ENCODE measurements around the gene SLC6A1.
A peak's percentile ranks its signal among the peaks of the same experiment; 100 is the strongest.

Gene SLC6A1

DNA sequence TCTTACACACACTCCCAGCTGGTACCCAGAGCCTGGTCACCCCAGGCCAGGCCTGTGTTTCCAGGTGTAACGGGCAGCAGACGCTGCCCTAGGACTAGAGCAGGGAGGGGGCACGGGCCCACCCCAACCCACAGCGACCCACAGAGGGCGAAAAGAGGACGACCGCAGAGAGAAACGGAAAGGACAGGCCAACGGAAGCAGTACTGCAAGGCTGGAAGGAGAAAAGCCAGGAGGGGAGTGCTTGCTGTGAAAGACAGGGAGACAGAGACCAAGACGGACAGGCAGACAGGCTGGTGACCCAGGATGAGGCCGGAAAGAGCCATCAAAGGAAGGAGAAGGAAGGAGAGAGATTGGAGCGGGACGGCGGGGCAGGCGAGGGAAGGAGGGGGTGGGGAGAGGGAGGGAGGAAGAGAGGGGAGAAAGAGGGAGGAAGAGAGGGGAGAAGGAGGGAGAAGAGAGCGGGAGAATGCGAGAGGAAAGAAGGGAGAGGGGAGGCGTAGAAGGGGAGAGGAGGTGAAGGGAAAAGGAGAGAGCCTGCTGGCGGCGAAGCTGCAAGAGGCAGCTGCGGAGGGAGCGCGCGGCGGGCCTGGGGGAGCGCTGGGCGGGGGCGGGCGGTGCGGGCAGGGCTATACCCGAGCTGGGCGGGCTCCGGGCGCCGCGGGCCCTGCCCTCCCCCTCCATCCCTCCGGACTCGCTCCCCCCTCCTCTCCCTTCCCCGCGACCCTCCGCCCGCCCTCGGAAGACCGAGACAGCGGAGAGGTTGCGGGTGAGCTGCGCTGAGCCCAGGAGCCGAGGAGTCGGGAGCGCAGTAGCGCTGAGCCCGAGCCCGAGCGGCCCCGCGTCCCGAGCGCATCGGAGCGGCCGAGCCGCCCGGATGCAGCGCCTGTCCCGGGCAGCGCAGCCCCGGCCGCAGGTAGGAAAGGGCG lies at the start of gene SLC6A1:
SLC6A1 (plus strand) TSS at position 732 of the 926 bp plus-strand sequence. CDS start 24,464 bp downstream, outside the sequence.
- DNase-seq = no peak
- ATAC-seq = no peak

DNA sequence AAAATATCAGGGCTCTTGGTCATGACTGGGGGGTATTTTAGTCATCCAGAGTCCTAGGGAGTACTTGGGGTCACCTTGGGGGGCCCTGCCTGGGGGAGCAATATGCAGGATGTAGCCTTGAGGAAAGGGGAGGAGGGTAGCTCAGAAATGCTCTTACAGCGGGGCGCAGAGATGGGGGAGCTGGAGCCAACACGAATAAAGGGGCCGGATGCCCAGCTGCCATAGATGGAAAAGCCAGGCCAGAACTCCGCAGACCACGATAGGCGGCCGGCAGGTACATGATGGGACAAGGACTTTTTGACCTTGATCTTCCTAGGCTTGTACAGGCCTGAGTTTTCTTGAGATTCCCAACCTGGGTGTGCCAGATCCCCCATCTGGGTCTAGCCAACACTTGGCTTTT lies 47.7 kb upstream of the SLC6A1 start:
- DNase-seq = no peak
- no peak for ATAC-seq

GRCh38 chr3:10945683-10946287 lies 46.8 kb upstream of the SLC6A1 start:
- ATAC-seq = peak; percentile 59
- DNase-seq = peak; percentile 69

- ATAC-seq = no peak
- no peak for DNase-seq
These were observed 46.0 kb upstream of the SLC6A1 start for GRCh38 chr3:10946526-10946925.

DNA sequence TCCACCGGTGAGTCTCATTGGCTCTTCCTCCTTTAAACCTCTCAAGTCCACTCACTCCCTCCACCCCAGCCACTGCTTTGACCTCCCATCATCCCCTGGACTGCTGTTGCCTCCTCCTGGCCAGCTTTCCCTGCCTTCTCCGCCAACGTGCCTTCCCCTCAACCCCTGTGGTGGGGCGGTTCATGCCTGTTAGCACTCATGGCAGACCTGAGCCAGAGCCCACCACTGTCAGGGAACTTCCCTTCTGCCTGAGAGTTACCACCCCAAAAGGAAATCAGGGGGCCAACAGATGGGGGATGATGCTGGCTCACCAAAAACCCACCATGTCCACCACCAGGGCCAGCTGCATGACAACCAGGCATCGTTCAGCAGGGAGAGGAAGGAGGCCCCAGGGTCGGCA lies 44.2 kb upstream of the SLC6A1 start:
- no peak for ATAC-seq
- DNase-seq = no peak

DNA sequence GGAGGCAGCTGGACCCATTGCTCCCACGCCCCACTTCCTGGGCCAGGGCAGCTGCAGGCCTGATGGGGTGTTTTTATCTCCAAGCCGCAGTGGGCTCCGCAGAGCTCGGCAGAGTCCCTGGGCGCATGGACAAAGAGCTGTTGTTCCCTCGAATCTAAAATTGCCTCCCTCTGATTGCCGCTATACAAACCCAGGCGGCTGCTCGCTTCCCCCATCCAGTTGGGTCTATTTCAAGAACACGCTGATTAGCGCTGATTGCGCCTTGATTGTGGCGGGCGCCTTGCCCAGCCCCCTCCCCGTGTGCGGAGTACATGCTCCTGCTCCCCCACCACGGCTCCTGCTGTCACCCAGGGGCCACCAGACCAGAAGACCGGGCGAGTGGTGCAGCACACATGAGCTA lies 43.4 kb upstream of the SLC6A1 start:
- no peak for DNase-seq

DNA sequence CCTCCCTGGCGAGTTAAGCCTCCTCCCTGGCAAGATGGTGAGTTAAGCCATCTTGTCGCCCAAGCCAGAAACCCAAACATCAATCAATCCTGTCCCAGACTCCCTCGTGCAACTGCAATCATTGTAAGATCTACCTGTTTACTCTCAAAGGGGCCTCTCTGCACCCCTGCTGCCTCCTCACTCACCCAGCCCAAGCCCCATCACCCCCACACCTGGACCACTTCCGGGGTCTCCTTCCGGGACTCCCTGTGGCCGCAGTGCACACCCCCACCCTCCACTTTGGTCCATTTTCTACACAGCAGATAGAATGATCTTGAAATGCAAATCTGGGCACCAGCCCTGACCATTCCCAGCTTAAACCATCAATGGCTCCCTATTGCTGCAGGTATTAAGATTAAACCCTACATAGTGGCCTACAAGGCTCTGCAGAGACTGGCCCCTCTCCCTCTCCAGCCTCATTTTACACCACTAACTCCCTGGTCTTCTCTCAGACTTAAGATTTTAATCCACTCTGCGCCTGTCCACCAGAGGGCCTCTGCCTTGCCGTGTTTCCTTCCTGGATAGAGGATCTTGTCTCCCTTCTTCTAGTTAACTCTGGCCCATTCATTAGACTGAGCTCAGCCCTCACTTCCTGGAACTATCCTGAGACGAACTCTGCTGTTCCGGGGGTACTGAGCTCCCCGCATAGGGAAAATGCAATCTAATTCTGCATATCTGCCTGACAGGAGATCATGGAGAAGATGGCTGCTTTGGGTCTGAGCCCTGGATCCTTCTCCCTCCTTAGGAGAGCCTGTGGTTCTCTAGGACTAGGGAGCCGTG lies 41.9 kb upstream of the SLC6A1 start:
- ATAC-seq (no peak), DNase-seq (no peak)

More for the DNA sequence above, 43.4 kb upstream of the SLC6A1 start:
- no peak for ATAC-seq

DNA sequence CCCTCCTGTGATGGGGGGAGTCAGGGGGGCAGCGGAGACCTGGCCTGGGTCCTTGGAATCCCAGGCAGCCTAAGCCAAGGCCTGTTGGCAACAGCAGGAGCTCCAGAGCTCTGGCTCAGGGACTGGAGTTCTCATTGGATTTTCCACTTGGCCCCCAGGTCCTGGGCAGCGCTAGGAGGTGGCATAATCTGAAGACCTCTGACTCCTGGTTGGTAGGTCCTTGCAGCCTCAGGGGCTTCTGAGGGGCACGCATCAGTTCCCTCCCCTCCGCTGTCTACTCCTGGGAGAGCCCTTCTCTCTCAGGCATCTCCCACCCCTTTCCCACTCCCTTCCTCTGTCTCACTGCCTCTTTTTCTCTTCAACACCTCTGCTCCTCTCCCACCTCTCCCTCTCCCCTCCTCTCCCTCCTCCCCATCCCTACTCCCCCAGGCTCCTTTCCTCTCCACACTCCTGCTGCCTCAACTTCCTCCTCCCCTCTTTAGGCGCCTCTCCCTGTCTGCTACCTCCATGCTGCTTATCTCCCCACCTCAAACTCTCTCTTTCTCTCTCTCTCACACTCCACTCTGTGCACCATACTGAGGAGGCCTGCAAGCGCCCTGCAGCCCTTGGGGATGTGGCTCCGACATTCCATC lies 41.1 kb upstream of the SLC6A1 start:
- DNase-seq (no peak), ATAC-seq (no peak)

GRCh38 chr3:10952525-10952924 lies 40.0 kb upstream of the SLC6A1 start:
- no peak for ATAC-seq

GRCh38 chr3:10954740-10955139 lies 37.8 kb upstream of the SLC6A1 start:
- DNase-seq (no peak), ATAC-seq (no peak)

More at GRCh38 chr3:10952525-10952924, 40.0 kb upstream of the SLC6A1 start:
- no peak for DNase-seq

GRCh38 chr3:10955711-10956453 lies 36.7 kb upstream of the SLC6A1 start:
- ATAC-seq = no peak
- no peak for DNase-seq

- ATAC-seq (no peak), DNase-seq (no peak)
These were observed 36.0 kb upstream of the SLC6A1 start for GRCh38 chr3:10956531-10956930.

DNA sequence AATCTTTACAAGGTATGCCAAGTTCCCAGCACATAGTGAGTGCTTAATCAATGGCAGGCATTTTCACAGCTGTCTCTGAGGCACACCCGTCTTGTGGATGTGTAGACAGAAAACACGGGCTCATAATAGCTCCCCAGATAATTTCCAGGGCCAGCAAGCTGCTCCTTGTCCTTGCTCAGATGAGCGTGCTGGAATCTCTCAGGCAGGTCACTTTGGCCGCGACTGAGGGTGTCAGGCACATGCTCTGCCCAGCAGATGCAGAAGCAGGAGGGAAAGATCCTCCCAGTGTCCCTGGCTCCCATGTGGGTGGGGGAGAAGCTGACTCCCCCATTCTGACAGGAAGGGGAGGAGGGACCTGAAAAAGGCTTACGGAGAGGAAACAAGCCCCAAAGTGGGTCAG lies 35.6 kb upstream of the SLC6A1 start:
- DNase-seq (no peak), ATAC-seq (no peak)

GRCh38 chr3:10957976-10958749 lies 34.4 kb upstream of the SLC6A1 start:
- ATAC-seq = no peak
- DNase-seq = no peak

DNA sequence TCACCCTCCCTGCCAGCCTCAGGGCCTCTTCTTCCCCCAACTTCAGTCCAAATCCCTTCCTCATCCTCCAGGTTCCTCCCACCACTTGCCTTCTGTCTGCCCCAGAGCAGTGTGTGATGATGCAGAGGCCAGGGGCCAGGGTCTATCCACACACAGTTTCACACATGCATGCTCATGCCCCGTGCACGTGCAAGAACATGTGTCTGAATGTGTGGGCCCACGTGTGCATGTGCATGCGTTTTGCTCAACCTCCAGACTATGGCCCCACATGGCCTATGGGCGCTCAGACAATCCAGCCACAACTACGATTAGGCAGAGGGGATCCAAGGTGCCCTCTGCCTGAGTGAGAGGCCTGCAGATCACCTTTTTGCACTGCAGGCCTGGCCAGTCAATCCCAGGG lies 32.3 kb upstream of the SLC6A1 start:
- DNase-seq (no peak), ATAC-seq (no peak)

DNA sequence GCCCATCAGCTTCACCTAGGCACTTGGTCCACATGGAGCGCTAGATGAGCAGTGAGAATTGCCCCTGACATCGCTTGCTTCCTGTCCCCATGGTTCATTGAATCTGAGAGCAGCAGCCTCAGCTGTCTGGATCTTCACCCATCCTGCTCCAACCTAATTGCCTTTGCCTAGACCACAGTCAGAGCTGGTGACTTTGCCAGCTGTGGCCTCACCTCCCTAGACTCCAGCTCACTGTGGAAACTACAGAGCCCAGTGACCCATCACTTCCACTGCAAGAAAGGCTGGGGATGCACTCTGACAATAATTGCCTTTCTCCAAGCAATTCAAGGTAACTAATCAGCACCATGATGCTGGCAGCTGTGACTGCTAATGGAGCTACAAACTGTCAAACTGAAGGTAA lies 30.6 kb upstream of the SLC6A1 start:
- DNase-seq = no peak
- no peak for ATAC-seq

- DNase-seq (no peak), ATAC-seq (no peak)
These were observed 30.0 kb upstream of the SLC6A1 start for GRCh38 chr3:10962481-10963036.

DNA sequence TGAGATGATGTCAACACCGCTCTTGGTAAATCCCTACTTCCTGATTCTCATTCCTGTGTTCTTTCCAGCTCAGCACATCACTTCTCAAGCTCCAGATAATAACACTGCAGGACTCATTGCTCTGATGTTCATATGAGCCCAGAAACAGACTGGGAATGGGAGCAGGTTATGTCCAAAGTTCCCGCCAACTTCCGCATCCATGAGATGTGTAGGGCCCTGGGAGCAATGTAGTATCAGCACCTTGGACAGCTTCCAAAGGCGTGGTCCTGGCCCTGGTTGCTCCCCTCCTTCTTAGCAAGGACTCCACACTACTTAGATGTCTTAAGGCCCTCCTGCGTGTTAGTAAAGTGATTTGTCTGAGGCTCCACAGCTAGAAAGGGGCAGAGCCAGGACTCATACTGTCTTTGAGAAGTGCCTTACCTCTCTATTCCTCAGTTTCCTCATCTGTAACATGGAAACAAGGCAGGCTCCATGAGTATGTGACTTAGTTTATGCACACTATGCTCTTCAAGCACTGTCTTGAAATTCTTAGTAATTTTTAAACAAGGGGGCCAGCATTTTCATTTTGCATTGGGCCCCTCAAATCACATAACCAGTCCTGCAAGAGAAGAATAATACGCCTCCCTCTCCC lies 27.9 kb upstream of the SLC6A1 start:
- DNase-seq = no peak

GRCh38 chr3:10968401-10968800 lies 24.1 kb upstream of the SLC6A1 start:
- ATAC-seq (no peak), DNase-seq (no peak)

More for the DNA sequence above, 27.9 kb upstream of the SLC6A1 start:
- no peak for ATAC-seq
